HL-60 (cell line): ENCODE data around the gene RBM12.

Experiments used
- DNase-seq, 2 experiments: peaks; one replicate each; pipeline ENCODE4 v3.0.0-alpha.2; 2010 to 2020; ENCODE audit warnings: low read depth in 1 of 2, low spot score in 1 of 2
- H3K27ac ChIP-seq: fragments of 250-450 bp; sonication (Bioruptor Pico); replicated peaks from 2 replicates; pipeline ENCODE4 v1.5.1; 2020; ENCODE audit warnings: mild to moderate bottlenecking, moderate library complexity
- H3K27me3 ChIP-seq: fragments of 250-450 bp; sonication (Bioruptor Pico); 2 replicates; pipeline ENCODE4 v1.5.1; 2021; ENCODE audit warnings: mild to moderate bottlenecking, moderate library complexity; ENCODE audit not compliant: insufficient read depth, poor library complexity, severe bottlenecking
- H3K4me3 ChIP-seq: replicated peaks from 2 replicates; pipeline ENCODE4 v1.5.1; 2011; ENCODE audit warnings: mild to moderate bottlenecking, control low read depth, low read length; ENCODE audit not compliant: insufficient read depth
- CTCF ChIP-seq: IDR thresholded peaks from one replicate; pipeline ENCODE4 v1.5.1; 2011; ENCODE audit warnings: low read length, control low read depth, inconsistent platforms; ENCODE audit not compliant: insufficient read depth
- GABPA ChIP-seq: IDR thresholded peaks from 2 replicates; pipeline ENCODE4 v1.6.1; 2012; ENCODE audit warnings: low read depth
- POLR2AphosphoS5 ChIP-seq: IDR thresholded peaks from 2 replicates; pipeline ENCODE4 v1.6.1; 2012; ENCODE audit warnings: low read depth
- REST ChIP-seq: IDR thresholded peaks from 2 replicates; pipeline ENCODE4 v1.6.1; 2012; ENCODE audit warnings: low read depth; ENCODE audit not compliant: insufficient replicate concordance
- SPI1 ChIP-seq: IDR thresholded peaks from 2 replicates; pipeline ENCODE4 v1.6.1; 2012; ENCODE audit warnings: low read depth, mild to moderate bottlenecking, borderline replicate concordance

RBM12 gene

GRCh38 chr20:35651958-35652357, 12.7 kb downstream of the RBM12 start:
- no peaks in the 10 kb centered on the region for H3K27me3 ChIP-seq
- TF ChIP-seq GABPA (no peak), SPI1 (no peak), REST (no peak), CTCF (no peak)
- H3K27ac ChIP-seq, result no peak overlapping the region
- DNase-seq, result no peak
- no peak overlapping the region for H3K4me3 ChIP-seq

- TF ChIP-seq REST (no peak), CTCF (no peak), SPI1 (no peak), POLR2AphosphoS5 (no peak), GABPA (no peak)
- Histone ChIP-seq H3K27ac (no peak overlapping the region), H3K4me3 (no peak overlapping the region)
Observed at GRCh38 chr20:35650632-35651031, 14.1 kb downstream of the RBM12 start.

GRCh38 chr20:35648836-35649235, 15.9 kb downstream of the RBM12 start:
- no peak overlapping the region for H3K4me3 ChIP-seq
- DNase-seq, result no peak
- H3K27ac ChIP-seq, result no peak overlapping the region
- H3K27me3 ChIP-seq, result no peaks in the 10 kb centered on the region
- no peak for TF ChIP-seq CTCF

More at GRCh38 chr20:35650632-35651031, 14.1 kb downstream of the RBM12 start:
- no peak for DNase-seq
- H3K27me3 ChIP-seq, result no peaks in the 10 kb centered on the region

DNA sequence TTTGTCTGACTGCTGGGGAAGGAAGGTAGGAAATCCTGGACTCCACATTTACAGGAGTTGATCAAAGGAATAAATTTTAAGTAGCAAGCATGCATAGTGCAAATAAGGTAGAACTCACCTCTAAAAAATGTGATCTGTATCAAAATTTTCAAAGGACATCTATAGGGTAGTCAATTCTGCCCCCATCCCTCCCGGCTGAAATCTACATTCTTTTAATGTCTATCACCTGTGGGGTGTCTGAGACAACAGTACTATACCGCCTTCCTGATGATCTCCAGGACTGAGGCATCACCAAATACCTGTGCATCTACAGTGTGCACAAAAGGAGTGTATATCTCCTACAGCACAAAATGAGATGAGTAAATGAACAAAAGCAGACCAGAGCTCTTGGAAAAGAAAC, 19.9 kb downstream of the RBM12 start:
- H3K4me3 ChIP-seq, result no peak overlapping the region
- TF ChIP-seq SPI1, result no peak
- TF ChIP-seq POLR2AphosphoS5, result no peak
- TF ChIP-seq REST, result no peak
- TF ChIP-seq CTCF, result no peak
- TF ChIP-seq GABPA, result no peak
- H3K27ac ChIP-seq, result no peak overlapping the region
- DNase-seq, result no peak
- H3K27me3 ChIP-seq, result no peaks in the 10 kb centered on the region
